Astrocyte of the spinal cord (primary cell): Measurements from ENCODE around the gene ARL5C.
A peak's percentile ranks its signal among the peaks of the same experiment; 100 is the strongest.

ENCODE experiments used
- DNase-seq: peaks from one replicate; pipeline ENCODE4 v3.0.0; 2011; ENCODE audit warnings: low read depth, low spot score
- H3K4me3 ChIP-seq: 2 replicates; pipeline ENCODE4 v1.5.1; 2011; ENCODE audit warnings: low read depth, mild to moderate bottlenecking, low read length, moderate library complexity
- in situ Hi-C: cut with HindIII; loops from 2 replicates; pipeline ENCODE4 v1.10.0; 2017; ENCODE audit warnings: low sequenced_read_pairs
- TF ChIP-seq, protein P1 (sequence below): IDR thresholded peaks from 2 replicates; pipeline ENCODE4 v1.5.1; 2012; ENCODE audit warnings: low read depth, mild to moderate bottlenecking, low read length, inconsistent platforms

ARL5C gene

DNA sequence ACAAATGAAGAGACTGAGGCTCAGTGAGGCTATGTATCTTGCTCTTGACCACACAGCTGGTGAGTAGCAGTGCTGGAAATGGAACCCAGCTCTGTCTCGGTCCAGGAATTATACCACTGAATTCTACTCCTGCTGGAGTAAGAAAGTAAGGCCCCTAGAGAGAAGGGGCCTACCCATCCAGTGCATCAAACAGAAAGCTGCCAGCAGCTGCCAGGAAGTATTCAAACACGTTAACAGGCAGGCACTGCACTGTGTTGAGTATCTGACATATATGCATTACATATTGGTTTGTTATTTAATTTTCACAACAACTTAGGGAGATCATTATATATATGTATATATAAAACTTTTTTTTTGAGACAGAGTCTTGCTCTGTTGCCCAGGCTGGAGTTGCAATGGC, 4.0 kb downstream of the ARL5C start:
- no peak for DNase-seq
- TF ChIP-seq, protein P1, sequence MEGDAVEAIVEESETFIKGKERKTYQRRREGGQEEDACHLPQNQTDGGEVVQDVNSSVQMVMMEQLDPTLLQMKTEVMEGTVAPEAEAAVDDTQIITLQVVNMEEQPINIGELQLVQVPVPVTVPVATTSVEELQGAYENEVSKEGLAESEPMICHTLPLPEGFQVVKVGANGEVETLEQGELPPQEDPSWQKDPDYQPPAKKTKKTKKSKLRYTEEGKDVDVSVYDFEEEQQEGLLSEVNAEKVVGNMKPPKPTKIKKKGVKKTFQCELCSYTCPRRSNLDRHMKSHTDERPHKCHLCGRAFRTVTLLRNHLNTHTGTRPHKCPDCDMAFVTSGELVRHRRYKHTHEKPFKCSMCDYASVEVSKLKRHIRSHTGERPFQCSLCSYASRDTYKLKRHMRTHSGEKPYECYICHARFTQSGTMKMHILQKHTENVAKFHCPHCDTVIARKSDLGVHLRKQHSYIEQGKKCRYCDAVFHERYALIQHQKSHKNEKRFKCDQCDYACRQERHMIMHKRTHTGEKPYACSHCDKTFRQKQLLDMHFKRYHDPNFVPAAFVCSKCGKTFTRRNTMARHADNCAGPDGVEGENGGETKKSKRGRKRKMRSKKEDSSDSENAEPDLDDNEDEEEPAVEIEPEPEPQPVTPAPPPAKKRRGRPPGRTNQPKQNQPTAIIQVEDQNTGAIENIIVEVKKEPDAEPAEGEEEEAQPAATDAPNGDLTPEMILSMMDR, result no peak
- no peak overlapping the region for H3K4me3 ChIP-seq
- in situ Hi-C loops, result no loop called here

DNA sequence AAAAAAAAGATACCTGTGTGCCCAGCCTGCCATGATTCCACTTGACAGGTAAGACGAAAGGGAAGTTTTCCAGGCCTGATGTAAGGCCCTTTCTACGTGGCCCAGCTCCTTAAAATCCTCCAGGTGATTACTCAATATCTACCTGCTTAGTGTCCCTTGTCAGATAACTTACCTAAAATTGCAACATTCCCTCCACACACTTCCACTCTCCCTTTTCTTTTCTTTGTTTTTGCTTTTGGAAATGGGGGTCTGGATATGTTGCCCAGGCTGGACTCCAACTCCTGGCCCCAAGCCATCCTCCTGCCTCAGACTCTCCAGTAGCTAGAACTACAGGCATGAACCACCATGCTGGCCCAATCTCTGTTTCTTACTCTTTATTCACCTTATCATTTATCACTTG, 7.3 kb downstream of the ARL5C start:
- H3K4me3 ChIP-seq, result no peak overlapping the region
- DNase-seq, result no peak
- in situ Hi-C loops, result no loop called here
- TF ChIP-seq, protein P1, result no peak

- TF ChIP-seq, protein P1, result no peak
- DNase-seq, result no peak
- no peak overlapping the region for H3K4me3 ChIP-seq
- in situ Hi-C loops, result no loop called here
Measured at GRCh38 chr17:39156491-39156890, 9.5 kb downstream of the ARL5C start.

DNA sequence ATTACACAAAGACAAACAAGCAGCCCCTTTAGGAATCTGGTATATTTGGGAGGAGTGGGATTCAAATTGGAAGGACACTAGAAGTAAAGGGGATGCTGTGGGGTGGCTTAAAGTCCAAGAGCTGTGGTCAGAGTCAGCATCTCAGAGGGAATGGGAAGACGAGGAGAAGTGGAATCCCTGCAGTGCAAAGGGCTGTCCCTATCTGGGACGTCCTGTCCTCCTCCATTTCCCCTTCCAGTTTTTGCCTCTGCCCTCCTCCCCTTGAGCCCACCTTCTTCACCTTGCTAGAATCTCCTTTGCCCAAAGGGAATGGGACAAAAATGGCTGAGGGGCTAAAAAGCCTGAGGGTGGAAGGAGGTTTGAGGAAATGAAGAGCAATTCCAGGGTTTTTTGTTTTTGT, 10.3 kb downstream of the ARL5C start:
- no peak overlapping the region for H3K4me3 ChIP-seq
- no peak for DNase-seq
- in situ Hi-C loops, result no loop called here
- TF ChIP-seq, protein P1, result no peak

- TF ChIP-seq, protein P1, result peak; percentile 18
- in situ Hi-C loops, result no loop called here
- H3K4me3 ChIP-seq, result peak overlapping the region; percentile 72
- DNase-seq, result peak; percentile 89
Measured at GRCh38 chr17:39153599-39154051, 12.3 kb downstream of the ARL5C start.

GRCh38 chr17:39151943-39152818, 13.8 kb downstream of the ARL5C start:
- DNase-seq, result no peak
- H3K4me3 ChIP-seq, result peak overlapping the region; percentile 72
- in situ Hi-C loops, result no loop called here
- TF ChIP-seq, protein P1, result no peak
